Measurements from ENCODE around the gene OSGEP. TPM values are rescaled to one million over a fixed set of nuclear protein-coding genes. Genes with fewer than 3 reads are reported as not detected.

The OSGEP gene
- total RNA-seq, result 41.2 and 43.0 TPM in 2 replicates

GRCh38 chr14:20454516-20455354 is at the start of gene OSGEP, which contains the start of gene APEX1:
Gene OSGEP, minus strand, starts transcription at chr14:20454812. Its CDS starts 129 bp downstream, at chr14:20454683.
Gene APEX1, plus strand, starts transcription at chr14:20455226. Its CDS starts 420 bp downstream, at chr14:20455646.

GRCh38 chr14:20469242-20469889 is 14.8 kb upstream of the OSGEP start, which contains the start of gene PNP:
Gene PNP, plus strand, starts transcription at chr14:20469406. Its CDS starts 119 bp downstream, at chr14:20469525.

GRCh38 chr14:20461225-20462141 is 6.9 kb upstream of the OSGEP start, which contains the start of gene PIP4P1:
Gene PIP4P1, minus strand, starts transcription at chr14:20461434. Its CDS starts 109 bp downstream, at chr14:20461325.

GRCh38 chr14:20435582-20436362 is 18.8 kb downstream of the OSGEP start, which contains the start of gene KLHL33:
Gene KLHL33, minus strand, starts transcription at chr14:20436166. Its CDS starts 355 bp downstream, at chr14:20435811.

GRCh38 chr14:20412876-20413743 is 41.5 kb downstream of the OSGEP start, which contains the start of gene TEP1:
Gene TEP1, minus strand, starts transcription at chr14:20413501. Its CDS starts 5,062 bp downstream, at chr14:20408439.

Small RNAs within 50 kb of the gene (small RNA-seq; reads per million reads assigned to genes)
- gene RNA5SP382, result 0.60 reads per million, percentile 37 among the genes with 10 or more reads in this experiment

Other genes starting within 250 kb of the OSGEP start
- not detected in 2 replicates for gene OR11H6, start 231.1 kb downstream of the OSGEP start, total RNA-seq
- not detected in 2 replicates for gene OR11H7, start 225.8 kb downstream of the OSGEP start, total RNA-seq
- not detected in 2 replicates for gene OR11H4, start 215.5 kb downstream of the OSGEP start, total RNA-seq
- 12.1 and 16.4 TPM in 2 replicates for gene TTC5, start 148.9 kb downstream of the OSGEP start, total RNA-seq
- 30.5 and 33.8 TPM in 2 replicates for gene CCNB1IP1, start 121.5 kb downstream of the OSGEP start, total RNA-seq
- 8.1 and 13.3 TPM in 2 replicates for gene PARP2, start 111.2 kb downstream of the OSGEP start, total RNA-seq
- 16.5 and 20.1 TPM in 2 replicates for gene TEP1, start 41.3 kb downstream of the OSGEP start, total RNA-seq
- under 0.01 and 0.20 TPM in 2 replicates for gene KLHL33, start 18.6 kb downstream of the OSGEP start, total RNA-seq
- gene APEX1, start 414 bp upstream of the OSGEP start, total RNA-seq, result 36.6 and 52.2 TPM in 2 replicates
- gene PIP4P1, start 6.6 kb upstream of the OSGEP start, total RNA-seq, result 23.5 and 27.9 TPM in 2 replicates
- 65.0 and 73.9 TPM in 2 replicates for gene PNP, start 14.6 kb upstream of the OSGEP start, total RNA-seq
- gene RNASE10, start 50.7 kb upstream of the OSGEP start, total RNA-seq, result not detected in 2 replicates
- not detected in 2 replicates for gene RNASE9, start 106.2 kb upstream of the OSGEP start, total RNA-seq
- not detected in 2 replicates for gene RNASE11, start 133.2 kb upstream of the OSGEP start, total RNA-seq
- gene RNASE12, start 136.6 kb upstream of the OSGEP start, total RNA-seq, result not detected in 2 replicates
- gene OR6S1, start 186.9 kb upstream of the OSGEP start, total RNA-seq, result not detected in 2 replicates
- 4.7 and 25.4 TPM in 2 replicates for gene RNASE4, start 229.7 kb upstream of the OSGEP start, total RNA-seq
- 3.7 and 7.0 TPM in 2 replicates for gene ANG, start 234.0 kb upstream of the OSGEP start, total RNA-seq